ENCODE data around the gene RAB3C. TPM values are rescaled to one million over a fixed set of nuclear protein-coding genes. Genes with fewer than 3 reads are reported as not detected.

Gene RAB3C
- polyA plus RNA-seq, 1 donor (not counting 4 experiments of a cell fraction or from before 2014, with no cell fraction given), result not detected

DNA sequence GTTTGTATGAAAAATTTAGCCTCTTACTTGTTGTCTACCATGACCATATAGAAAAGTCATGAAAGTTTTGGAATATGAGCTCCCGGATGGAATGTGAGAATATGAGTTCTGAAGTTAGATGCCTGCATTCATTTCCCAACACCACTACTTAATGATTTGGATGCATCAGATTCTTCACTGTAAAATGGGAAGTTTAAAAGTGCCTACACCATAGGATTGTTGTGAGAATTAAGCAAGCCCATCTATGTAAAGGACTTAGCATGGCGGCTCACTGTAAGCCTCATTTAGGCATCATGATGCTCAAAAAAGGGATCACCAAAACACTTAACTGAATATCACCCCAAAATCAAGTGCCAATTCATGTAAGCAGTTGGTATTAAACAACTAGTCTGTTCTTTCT, 177.3 kb downstream of the RAB3C start:
- Histone ChIP-seq H3K36me3 (ENCODE audit: control insufficient read depth in 2 of 2, extremely low read depth in 1 of 2, insufficient read depth in 2 of 2, low read length in 2 of 2) (no peaks in the 10 kb centered on the region), H3K9me1 (ENCODE audit: control insufficient read depth, extremely low read depth, insufficient read depth, low read length) (no peaks in the 10 kb centered on the region), H3K9me3 (ENCODE audit: control insufficient read depth, low read depth, low read length) (no peaks in the 10 kb centered on the region), H3K79me2 (ENCODE audit: control insufficient read depth, insufficient read depth, low read length) (no peaks in the 10 kb centered on the region), H3K4me3 (ENCODE audit: control insufficient read depth in 2 of 3, extremely low read depth in 1 of 3, insufficient read depth in 2 of 3, low read depth in 1 of 3, low read length in 3 of 3) (peak overlapping the region in 1 of 3 experiments; percentile 47), H3K9ac (ENCODE audit: control insufficient read depth, extremely low read depth, insufficient read depth, low read length) (no peak overlapping the region), H3K27ac (ENCODE audit: control insufficient read depth, insufficient read depth, low read length) (no peak overlapping the region), H2AFZ (ENCODE audit: control insufficient read depth, low read length) (no peak overlapping the region), H4K20me1 (ENCODE audit: control insufficient read depth, extremely low read depth, insufficient read depth, low read length) (no peaks in the 10 kb centered on the region), H3K4me2 (ENCODE audit: control insufficient read depth, extremely low read depth, insufficient read depth, low read depth, low read length) (peak overlapping the region; percentile 71), H3K27me3 (ENCODE audit: control insufficient read depth, extremely low read depth, insufficient read depth, low read length) (no peaks in the 10 kb centered on the region), H3K4me1 (ENCODE audit: control insufficient read depth, extremely low read depth, insufficient read depth, low read length) (no peaks in the 10 kb centered on the region)
- TF ChIP-seq EZH2 (IDR thresholded peaks at IDR 0.05; ENCODE audit: low read length) (no peak), CTCF (optimal IDR thresholded peaks at IDR 0.05 in 1 of 3, IDR thresholded peaks at IDR 0.05 in 1 of 3, conservative IDR thresholded peaks at IDR 0.05 in 1 of 3; ENCODE audit: extremely low read depth in 1 of 3, insufficient read depth in 2 of 3, low read length in 3 of 3) (no peak)
- no peak for FAIRE-seq
- dilution Hi-C loops (cut with MboI; ENCODE audit: extremely low pct_ligation_motif_present, low sequenced_read_pairs), result no loop called here
- DNase-seq (ENCODE audit: low read depth, low spot score), result no peak

- dilution Hi-C loops (cut with MboI; ENCODE audit: extremely low pct_ligation_motif_present, low sequenced_read_pairs), result no loop called here
- Histone ChIP-seq H3K9me1 (ENCODE audit: control insufficient read depth, extremely low read depth, insufficient read depth, low read length) (no peaks in the 10 kb centered on the region), H3K79me2 (ENCODE audit: control insufficient read depth, insufficient read depth, low read length) (no peaks in the 10 kb centered on the region), H3K4me1 (ENCODE audit: control insufficient read depth, extremely low read depth, insufficient read depth, low read length) (no peaks in the 10 kb centered on the region), H3K4me3 (ENCODE audit: control insufficient read depth in 2 of 3, extremely low read depth in 1 of 3, insufficient read depth in 2 of 3, low read depth in 1 of 3, low read length in 3 of 3) (no peak overlapping the region), H3K9ac (ENCODE audit: control insufficient read depth, extremely low read depth, insufficient read depth, low read length) (no peak overlapping the region), H2AFZ (ENCODE audit: control insufficient read depth, low read length) (no peak overlapping the region), H4K20me1 (ENCODE audit: control insufficient read depth, extremely low read depth, insufficient read depth, low read length) (no peaks in the 10 kb centered on the region), H3K36me3 (ENCODE audit: control insufficient read depth in 2 of 2, extremely low read depth in 1 of 2, insufficient read depth in 2 of 2, low read length in 2 of 2) (no peaks in the 10 kb centered on the region), H3K27me3 (ENCODE audit: control insufficient read depth, extremely low read depth, insufficient read depth, low read length) (no peaks in the 10 kb centered on the region), H3K9me3 (ENCODE audit: control insufficient read depth, low read depth, low read length) (no peaks in the 10 kb centered on the region), H3K4me2 (ENCODE audit: control insufficient read depth, extremely low read depth, insufficient read depth, low read depth, low read length) (no peak overlapping the region), H3K27ac (ENCODE audit: control insufficient read depth, insufficient read depth, low read length) (no peak overlapping the region)
- FAIRE-seq, result no peak
- TF ChIP-seq CTCF (optimal IDR thresholded peaks at IDR 0.05 in 1 of 3, IDR thresholded peaks at IDR 0.05 in 1 of 3, conservative IDR thresholded peaks at IDR 0.05 in 1 of 3; ENCODE audit: extremely low read depth in 1 of 3, insufficient read depth in 2 of 3, low read length in 3 of 3), result no peak
- no peak for TF ChIP-seq EZH2 (IDR thresholded peaks at IDR 0.05; ENCODE audit: low read length)
- no peak for DNase-seq (ENCODE audit: low read depth, low spot score)
Observed at GRCh38 chr5:58761407-58761806, 178.5 kb downstream of the RAB3C start.
